Activated gamma-delta T cell treated with Interleukin-2 at 50 U/mL for 16 hours (primary cell): ENCODE results near the gene ATP2A2.
"Not testable (repeated sequence)": the region's sequence is repeated elsewhere in the genome, so short reads cannot be mapped to it uniquely, and the experiment has no call there.

Source experiments
- DNase-seq: peaks from one replicate; pipeline ENCODE4 v3.0.0-alpha.2; 2020

ATP2A2 gene

DNA sequence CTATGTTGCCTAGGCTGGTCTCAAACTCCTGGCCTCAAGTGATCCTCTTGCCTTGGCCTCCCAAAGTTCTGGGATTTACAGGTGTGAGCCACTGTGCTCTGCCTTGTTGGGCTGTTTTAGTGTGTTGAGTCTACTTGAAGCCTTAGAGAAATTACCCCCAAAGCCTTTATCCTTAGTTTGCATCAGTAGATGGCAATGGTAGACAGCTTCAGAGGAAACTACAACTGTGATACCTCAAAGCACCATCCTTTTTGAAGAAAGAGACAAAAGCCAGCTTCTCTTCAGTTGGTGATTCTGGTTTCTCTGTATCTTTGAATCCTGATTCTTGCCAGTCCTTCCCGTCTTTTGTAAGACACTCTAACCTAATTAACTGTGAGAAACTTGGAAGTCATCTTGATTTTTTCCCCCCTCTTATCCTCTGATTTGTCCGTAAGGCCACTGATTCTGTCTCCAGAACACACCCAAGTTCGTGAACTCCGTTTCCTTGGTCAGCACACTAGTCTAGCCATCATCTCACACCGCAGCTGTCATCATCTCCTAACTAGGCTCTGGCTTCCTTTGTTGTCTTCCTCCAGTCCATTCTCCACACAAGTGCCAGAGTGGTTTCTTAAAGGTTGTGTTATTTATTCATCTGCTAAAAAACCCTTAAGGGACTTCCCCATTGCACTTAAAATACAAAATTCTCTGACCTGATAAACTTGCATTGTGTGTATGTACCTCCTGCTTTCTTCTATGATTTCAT is 20.2 kb downstream of the ATP2A2 start:
- DNase-seq = no peak

DNA sequence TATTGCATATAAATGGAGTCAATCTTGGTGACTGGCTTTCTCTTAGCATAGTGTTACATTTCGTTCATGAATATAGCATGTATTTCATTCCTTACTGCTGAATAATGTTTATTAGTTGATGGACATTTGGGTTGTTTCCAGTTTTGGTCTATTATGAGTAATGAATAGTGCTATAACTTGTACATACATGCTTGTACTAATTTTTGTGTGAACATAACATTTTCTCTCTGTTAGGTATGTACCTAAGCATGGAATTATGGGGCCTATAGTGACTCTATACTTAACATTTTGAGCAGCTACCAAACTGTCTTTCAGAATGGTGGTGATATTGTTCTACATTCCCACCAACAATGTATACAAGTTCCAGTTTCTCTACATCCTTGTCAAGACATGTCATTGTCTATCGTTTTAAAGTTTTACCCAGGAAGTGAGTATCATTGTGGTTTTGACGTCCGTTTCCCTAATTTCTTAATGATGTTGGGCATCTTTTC is 23.1 kb downstream of the ATP2A2 start:
- DNase-seq = no peak

DNA sequence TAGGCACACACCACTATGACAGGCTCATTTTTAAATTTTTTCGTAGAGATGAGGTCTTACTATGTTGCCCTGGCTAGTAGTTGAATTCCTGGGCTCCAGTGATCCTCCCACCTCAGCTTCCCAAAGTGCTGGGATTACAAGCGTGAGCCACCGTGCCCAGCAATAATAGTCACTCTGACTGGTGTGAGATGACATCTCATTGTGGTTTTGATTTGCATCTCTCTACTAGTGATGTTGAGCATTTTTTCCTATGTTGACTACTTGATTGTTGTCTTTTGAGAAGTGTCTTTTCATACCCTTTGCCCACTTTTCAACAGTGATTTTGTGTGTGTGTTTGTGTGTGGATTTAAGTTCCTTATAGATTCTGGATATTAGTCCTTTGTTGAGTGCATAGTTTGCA is 26.3 kb downstream of the ATP2A2 start:
- no peak for DNase-seq

DNA sequence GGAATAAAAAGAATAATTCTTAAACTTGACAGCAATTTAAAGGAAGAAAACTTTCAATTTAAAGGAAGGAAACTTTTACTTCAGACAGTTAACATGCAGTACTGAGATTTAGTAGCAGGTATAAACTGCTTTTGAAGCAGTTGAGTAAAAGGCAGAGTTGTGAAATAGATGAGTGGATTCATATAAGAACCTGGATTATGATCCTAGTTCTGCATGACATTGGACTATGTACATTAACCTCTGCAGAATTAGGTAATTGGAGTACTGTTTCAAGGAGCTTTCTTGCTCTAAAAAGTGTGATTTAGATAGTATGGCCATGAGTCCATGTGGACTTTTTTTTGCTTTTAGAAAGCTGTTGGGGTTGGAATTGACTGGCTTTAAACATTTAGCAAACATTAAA is 29.7 kb downstream of the ATP2A2 start:
- DNase-seq = no peak

DNA sequence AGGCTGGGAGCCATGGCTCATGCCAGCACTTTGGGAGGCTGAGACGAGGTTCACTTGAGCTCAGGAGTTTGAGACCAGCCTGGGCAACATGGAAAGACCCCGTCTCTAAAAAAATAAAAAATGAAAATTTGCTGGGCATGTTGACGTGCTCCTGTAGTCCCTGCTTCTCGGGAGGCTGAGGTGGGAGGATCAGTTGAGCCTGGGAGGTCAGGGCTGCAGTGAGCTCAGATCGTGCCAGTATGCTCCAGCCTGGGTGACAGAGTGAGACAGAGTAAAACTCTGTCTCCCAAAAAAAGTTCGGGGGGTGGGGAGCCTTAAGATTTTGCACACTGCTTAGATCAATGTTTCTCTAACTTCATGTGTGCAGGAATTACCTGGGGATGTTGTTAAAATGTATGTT is 30.9 kb downstream of the ATP2A2 start:
- no peak for DNase-seq

DNA sequence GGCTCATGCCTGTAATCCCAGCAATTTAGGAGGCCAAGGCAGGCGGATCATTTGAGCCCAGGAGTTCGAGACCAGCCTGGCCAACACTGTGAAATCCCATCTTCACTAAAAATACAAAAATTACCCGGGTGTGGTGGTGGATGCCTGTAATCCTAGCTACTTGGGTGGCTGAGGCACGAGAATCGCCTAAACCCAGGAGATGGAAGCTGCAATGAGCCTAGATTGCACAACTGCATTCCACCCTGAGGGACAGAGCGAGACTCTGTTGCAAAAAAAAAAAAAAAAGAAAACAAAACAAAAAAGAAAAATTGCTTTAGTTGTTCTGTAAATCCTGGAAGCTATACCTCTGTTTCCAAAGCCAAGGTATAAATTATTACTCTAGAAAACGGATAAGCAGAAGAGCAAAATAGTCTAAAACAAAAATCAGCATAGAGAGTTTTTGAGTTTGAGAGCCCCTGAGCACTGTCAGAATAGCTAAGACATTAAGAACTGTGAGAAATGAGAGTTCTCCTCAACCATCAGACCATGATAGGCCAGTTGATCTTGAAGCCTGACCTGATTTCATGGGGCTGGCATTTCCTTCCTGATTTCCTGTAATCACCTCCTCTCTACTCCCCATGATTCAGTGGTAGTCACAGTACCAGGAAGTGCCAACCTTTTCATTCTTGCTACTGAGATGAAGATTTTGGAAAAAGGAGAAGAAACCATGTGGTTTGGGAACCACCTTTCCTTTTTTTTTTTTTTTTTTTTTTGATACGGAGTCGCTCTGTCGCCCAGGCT is 31.7 kb downstream of the ATP2A2 start:
- no peak for DNase-seq

DNA sequence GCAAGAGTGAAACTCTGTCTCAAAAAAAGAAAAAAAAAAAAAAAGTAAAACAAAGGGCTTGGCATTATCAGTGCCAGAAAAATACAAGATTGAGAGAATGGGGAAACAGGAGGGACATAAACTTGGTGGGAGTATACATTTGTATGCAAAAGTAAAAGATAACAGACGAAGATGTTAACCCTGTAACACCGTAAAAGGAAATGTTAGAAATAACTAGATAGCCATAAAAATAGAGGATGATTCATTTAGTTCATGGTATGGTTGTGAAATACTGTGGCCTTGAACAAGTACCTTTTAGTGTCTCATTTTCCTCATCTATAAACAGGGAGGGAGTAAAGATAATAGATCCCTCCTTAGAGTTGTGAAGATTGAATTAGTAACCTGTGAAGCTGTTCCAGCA is 33.3 kb downstream of the ATP2A2 start:
- no peak for DNase-seq

DNA sequence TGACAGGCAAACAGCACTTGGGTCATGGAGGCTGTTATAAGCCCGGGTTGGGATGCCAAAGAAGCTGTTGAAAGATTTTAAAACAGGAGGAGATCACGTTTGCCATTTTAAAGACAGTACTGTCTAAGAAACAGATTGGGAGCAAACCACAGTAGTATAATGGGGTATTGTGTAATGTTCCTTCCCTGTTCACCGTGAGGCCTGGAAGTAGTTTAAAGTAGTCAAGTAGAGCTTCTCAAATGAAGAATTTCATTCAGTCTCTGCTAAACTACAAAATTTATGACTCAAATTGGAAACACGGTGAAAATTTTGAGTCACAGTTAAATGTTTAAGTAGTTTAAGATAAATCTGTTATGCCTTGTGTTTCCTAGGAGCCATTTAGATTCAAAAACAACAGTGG is 35.8 kb downstream of the ATP2A2 start:
- no peak for DNase-seq

DNA sequence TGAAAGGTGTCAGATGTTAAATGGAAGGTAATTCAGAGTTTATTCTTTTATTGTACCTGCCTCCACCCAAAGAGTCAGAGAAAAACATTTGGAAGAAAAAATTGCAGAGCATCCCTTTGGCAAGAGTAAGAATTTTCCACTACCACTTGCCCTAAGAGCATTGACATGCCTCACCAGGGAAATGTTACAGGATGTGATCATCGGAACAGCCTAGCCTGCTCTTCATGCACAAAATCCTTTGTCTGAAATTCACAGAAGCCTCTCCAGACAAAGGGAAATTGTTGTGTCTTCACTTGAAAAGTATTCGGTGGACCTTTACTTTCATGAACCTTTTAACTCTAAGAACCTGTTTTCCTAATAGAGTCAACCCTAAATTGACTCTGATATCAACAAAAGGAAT is 36.9 kb downstream of the ATP2A2 start:
- DNase-seq = no peak

DNA sequence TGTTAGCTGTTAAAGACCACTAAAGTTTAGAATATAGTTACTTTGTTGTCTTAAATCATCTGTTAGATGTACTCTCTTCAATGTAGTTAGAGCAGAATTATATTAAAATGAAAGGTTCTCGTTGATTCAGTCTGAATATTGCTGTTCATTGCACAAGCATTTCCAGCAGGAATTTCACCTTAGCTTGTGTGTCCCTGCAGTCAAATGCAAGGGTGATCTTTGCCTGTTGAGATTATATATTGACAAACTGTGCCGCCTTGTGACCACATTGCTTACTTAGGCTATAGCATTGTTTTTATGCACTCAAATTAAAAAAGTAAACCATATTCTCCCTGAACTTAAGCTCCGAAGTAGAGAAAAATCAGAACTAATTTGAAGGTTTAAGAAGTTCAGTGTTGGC is 39.5 kb downstream of the ATP2A2 start:
- DNase-seq = no peak

DNA sequence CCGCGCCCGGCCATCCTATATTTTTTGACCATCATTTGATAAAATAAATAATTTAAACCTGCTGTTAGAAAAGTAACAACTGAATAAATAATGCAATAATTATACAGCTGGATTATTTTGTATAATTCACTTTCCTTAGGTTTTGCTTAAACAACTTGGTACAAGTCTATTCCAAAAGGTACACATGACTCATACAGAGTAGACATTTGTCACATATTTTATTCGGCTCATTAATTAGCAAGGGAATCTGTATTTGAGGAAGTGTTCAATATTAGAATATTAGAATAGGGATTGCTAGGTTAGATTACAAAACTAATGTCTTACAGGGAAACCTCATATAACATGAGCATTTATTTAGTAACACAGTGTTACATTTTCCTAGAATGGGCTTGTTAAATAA is 48.7 kb downstream of the ATP2A2 start:
- DNase-seq = no peak

DNA sequence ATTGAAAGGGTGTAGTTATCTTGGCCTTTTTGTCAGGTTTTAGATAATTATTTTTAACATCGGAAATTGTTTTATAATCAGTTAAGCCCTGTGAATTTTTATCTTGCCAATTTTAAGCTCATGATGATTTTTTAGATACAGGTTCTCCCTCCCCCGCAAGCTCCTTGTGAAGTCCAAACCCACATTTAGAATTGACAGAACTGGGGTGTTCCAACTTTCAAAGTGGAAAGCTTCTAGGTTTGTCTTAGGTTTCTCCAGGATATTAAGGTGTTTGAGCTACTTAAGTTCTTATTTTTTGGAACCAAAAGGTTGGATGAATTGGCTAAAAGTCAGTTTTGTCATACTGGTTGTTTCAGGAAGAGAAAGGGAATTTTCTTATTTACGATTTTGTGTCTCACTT is 49.1 kb downstream of the ATP2A2 start:
- DNase-seq = no peak

DNA sequence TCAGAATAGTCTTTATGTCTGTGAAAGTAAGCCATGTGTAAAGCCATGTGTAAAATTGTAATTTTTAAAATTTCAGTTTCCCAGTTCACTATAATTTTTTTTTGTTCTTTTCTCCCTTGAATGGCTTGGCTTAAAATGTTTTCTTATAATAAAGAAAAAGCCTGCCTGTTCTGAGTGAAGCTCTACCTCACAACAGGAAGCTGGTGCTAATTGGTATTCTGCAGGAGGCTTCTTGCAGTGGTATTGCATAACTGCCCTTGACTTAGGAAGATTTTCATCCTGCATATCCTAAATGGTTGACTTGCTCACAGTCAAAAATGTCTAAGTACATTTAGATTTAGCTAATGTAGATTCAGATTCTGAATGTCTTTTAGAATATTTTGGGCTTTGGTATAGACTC is 49.5 kb downstream of the ATP2A2 start:
- DNase-seq = no peak

DNA sequence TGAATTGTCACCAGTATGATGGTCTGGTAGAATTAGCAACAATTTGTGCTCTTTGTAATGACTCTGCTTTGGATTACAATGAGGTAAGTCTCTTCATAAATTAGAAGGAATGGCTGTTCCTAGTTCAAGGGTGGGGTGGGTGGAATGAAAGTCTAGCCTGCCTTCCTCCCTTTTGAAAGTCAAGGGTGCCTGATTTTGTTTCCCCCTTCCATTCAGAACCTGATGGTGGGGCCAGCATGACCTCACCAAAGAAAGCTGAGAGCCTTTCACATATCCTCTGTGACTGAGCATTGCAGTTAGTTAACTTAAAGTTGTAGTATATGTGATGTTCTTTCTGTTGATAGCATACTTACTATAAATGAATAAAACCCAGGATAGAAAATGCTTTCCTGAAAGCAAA is 52.2 kb downstream of the ATP2A2 start:
- DNase-seq = no peak

DNA sequence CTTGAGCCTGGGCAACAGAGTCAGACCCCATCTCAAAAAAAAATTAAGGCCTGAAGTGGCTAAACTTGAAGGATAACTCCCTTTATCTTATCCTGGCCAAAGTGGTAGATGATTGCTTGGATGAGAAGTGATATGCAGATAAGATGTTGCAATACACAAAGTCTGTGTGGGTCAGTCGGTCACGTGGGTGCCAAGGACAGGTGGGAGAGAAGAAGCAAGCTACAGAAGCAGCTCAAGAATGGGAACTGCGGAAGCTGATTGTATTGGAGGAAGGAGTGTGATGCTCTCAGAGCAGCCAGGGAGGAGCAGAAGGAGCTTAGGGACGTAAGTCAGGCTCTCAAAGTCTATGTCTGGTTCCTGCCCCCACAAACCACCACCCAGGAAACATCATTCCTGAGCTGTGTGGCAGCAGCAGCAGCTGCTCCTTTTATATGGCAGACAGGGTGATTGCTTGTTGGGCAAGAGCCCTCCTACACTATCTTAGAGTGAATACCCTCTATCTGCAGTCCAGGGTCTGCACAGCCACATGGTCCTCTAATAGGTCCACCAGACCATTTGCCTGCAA is 54.5 kb downstream of the ATP2A2 start:
- no peak for DNase-seq

DNA sequence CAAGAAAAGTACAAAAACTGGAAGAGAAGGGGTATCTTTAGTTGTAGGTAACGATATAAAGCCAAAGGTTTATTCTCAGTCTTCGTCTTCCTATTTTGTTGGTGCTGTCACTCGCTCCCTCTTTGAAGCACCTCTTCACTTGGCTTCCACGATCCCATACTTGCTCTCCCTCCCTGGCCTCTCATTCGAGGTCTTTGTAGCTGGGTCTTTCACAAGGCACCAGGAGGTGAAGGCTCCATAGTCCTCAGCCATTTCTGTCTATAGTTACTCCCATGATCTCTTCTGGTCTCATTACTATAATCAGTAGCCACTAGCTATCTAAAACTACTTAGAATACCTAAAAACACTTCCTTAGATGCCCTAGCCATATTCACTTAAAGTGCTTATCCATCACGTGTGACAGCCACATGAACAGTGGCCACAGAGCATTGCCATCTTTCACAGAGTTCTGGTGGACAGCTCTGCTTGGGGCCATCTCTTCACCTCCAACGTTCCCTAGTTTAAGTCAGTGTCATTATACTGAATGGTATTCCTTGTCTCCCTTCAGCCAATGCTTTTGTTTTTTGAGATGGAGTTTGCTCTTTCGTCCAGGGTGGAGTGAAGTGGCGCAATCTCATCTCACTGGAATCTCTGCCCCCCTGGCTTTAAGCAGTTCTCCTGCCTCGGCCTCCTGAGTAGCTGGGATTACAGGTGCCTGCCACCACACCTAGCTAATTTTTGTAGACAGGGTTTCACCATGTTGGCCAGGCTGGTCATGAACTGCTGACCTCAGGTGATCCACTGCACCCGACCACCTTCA is 57.1 kb downstream of the ATP2A2 start:
- DNase-seq = no peak

DNA sequence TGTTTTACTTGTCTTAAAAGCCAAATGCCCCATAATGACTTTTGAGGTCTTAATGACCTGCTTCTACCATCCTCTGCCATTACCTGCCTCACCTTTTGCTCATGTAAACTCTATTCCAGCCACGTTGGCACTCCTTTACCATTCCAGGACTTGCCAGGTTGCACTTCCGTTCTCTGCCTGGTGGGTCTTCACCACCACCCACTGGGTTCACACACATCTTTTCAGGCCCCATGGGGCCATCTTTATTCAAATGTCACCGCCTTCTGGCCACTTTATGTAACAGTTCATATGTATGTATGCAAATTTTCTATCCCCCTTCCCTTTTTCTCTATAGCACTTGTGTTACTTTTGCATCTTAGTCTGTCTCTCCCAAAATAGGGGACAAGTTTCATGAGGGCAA is 57.7 kb downstream of the ATP2A2 start:
- DNase-seq = no peak

DNA sequence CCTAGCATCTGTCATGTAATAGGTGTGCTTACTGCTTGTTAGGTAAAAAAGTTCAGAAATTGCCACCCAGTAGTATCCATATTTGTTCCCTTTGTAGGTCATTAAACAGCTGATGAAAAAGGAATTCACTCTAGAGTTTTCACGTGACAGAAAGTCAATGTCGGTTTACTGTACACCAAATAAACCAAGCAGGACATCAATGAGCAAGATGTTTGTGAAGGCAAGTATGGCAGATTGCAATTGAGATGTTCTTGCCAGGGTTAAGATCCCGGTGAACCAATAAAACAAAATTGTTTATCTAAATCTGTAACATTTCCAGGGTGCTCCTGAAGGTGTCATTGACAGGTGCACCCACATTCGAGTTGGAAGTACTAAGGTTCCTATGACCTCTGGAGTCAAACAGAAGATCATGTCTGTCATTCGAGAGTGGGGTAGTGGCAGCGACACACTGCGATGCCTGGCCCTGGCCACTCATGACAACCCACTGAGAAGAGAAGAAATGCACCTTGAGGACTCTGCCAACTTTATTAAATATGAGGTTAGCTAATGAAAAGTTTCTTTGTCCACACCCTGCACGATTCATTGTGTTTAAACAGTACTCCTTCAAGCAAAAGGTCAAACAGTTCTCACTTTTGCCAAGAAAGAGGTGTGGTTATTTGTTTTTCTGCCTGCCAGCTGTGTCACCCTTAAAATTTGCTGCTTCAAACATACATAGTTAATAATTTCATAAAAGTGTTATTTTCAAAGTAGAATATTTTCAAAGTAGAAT is 58.3 kb downstream of the ATP2A2 start:
- DNase-seq = no peak

DNA sequence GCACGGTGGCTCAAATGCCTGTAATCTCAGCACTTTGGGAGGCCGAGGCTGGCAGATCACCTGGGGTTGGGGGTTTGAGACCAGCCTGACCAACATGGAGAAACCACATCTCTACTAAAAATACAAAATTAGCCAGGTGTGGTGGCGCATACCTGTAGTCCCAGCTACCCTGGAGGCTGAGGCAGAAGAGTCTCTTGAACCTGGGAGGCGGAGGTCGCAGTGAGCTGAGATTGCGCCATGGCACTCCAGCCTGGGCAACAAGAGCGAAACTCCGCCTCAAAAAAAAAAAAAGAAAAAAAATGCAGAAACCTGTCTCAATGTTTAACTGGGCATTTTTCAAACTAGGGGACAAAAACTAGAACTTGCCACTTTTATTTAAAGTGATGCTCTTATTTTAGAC is 59.2 kb downstream of the ATP2A2 start:
- not testable (repeated sequence) for DNase-seq

DNA sequence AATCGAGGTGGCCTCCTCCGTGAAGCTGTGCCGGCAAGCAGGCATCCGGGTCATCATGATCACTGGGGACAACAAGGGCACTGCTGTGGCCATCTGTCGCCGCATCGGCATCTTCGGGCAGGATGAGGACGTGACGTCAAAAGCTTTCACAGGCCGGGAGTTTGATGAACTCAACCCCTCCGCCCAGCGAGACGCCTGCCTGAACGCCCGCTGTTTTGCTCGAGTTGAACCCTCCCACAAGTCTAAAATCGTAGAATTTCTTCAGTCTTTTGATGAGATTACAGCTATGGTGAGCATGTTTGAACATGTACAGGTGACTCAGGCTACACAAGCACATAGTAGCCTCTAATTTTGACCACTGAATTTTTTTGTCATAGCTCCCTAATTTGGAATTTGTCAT is 59.7 kb downstream of the ATP2A2 start:
- DNase-seq = no peak

DNA sequence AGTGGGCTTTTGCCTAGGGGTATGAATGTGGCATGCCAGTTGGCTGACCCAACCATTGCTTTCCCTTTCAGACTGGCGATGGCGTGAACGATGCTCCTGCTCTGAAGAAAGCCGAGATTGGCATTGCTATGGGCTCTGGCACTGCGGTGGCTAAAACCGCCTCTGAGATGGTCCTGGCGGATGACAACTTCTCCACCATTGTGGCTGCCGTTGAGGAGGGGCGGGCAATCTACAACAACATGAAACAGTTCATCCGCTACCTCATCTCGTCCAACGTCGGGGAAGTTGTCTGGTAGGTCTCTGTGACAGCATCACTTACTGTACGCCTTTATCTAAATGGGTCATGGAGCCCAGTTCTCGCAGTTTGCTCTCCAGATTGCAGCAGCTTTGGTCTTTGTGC is 61.1 kb downstream of the ATP2A2 start:
- DNase-seq = no peak

DNA sequence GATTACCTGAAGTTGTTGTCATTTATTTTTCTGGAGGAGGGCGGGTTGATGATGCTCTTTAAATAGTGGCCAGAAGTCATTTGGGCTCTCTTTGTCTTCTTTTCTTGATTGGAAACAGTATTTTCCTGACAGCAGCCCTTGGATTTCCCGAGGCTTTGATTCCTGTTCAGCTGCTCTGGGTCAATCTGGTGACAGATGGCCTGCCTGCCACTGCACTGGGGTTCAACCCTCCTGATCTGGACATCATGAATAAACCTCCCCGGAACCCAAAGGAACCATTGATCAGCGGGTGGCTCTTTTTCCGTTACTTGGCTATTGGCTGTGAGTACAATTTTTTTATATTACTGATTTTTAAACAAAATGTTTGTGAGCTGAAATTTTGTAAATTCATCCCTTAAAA is 62.1 kb downstream of the ATP2A2 start:
- DNase-seq = no peak
